ENCODE measurements around the gene MAD2L1BP. TPM values are rescaled to one million over a fixed set of nuclear protein-coding genes. Genes with fewer than 3 reads are reported as not detected.

MAD2L1BP gene
- total and polyA plus RNA-seq, 2 of the 13 experiments (the other 11 are each of a cell fraction or from before 2014, with no cell fraction given): 54.2 to 55.5 TPM

DNA sequence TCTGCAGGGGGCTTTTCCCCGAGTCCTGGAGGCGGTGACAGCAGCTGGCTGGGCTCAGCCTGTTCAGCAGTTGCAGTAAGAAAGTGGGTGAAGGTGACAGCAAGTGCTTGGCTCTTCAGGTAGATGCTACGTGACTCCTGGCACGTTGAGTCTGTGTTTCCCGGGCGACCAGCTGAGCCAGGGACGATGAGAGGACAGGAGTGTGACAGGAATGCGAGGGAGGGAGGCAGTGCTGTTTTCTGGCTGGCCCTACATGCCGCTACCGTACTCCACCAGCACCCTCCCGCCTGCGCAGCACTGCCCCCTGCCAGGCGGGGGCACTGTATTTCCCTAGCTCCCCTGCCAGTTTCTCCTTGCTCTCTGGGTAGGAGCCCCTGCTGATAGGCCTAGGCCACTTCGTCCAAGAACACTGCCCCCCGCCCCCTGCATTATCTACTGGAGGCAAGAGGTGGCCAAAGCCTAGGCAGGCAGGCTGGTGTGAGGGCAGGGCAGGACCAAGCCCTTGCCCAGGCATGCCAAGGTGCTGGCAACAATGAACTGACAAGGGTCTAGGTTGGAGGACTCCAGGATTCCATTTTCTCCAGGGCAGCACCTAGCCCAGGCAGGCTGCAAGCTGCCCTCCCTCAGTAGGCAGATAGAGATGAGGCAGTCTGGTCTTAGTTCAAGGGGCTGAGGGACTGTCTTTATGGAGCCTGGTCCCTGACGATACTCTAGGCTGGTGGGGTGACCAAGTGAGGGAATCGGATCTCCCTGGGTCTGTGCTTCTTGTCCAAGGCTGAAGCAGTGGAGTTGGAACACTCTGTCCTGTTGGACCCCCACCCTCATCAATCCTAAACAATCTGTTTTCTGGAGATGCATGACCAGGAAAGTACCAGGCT is 32.8 kb downstream of the MAD2L1BP start (continued):
- TF ChIP-seq POLR2AphosphoS5 (IDR thresholded peaks at IDR 0.05; ENCODE audit: low read depth, low read length): peak; percentile 56
- TF ChIP-seq ZNF792 (CRISPR knock-in tag; IDR thresholded peaks at IDR 0.05): peak; percentile 88; the same call in 1 of the 2 replicates
- peak; percentile 56; the same call in 1 of the 2 replicates for TF ChIP-seq RARA (CRISPR knock-in tag; IDR thresholded peaks at IDR 0.05)
- peak; percentile 79 for TF ChIP-seq ZNF724P (CRISPR knock-in tag; IDR thresholded peaks at IDR 0.05; ENCODE audit: borderline replicate concordance)
- 0 out of 2 replicates have a peak, but pooled peaks have one; percentile 72 for TF ChIP-seq TOE1 (CRISPR knock-in tag; IDR thresholded peaks at IDR 0.05)
- TF ChIP-seq, protein P1, sequence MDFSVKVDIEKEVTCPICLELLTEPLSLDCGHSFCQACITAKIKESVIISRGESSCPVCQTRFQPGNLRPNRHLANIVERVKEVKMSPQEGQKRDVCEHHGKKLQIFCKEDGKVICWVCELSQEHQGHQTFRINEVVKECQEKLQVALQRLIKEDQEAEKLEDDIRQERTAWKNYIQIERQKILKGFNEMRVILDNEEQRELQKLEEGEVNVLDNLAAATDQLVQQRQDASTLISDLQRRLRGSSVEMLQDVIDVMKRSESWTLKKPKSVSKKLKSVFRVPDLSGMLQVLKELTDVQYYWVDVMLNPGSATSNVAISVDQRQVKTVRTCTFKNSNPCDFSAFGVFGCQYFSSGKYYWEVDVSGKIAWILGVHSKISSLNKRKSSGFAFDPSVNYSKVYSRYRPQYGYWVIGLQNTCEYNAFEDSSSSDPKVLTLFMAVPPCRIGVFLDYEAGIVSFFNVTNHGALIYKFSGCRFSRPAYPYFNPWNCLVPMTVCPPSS (IDR thresholded peaks at IDR 0.05): no peak
- TF ChIP-seq, protein P2, sequence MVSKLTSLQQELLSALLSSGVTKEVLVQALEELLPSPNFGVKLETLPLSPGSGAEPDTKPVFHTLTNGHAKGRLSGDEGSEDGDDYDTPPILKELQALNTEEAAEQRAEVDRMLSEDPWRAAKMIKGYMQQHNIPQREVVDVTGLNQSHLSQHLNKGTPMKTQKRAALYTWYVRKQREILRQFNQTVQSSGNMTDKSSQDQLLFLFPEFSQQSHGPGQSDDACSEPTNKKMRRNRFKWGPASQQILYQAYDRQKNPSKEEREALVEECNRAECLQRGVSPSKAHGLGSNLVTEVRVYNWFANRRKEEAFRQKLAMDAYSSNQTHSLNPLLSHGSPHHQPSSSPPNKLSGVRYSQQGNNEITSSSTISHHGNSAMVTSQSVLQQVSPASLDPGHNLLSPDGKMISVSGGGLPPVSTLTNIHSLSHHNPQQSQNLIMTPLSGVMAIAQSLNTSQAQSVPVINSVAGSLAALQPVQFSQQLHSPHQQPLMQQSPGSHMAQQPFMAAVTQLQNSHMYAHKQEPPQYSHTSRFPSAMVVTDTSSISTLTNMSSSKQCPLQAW (CRISPR knock-in tag; IDR thresholded peaks at IDR 0.05): peak; percentile 95; the same call in 1 of the 2 replicates
- TF ChIP-seq, protein P3, sequence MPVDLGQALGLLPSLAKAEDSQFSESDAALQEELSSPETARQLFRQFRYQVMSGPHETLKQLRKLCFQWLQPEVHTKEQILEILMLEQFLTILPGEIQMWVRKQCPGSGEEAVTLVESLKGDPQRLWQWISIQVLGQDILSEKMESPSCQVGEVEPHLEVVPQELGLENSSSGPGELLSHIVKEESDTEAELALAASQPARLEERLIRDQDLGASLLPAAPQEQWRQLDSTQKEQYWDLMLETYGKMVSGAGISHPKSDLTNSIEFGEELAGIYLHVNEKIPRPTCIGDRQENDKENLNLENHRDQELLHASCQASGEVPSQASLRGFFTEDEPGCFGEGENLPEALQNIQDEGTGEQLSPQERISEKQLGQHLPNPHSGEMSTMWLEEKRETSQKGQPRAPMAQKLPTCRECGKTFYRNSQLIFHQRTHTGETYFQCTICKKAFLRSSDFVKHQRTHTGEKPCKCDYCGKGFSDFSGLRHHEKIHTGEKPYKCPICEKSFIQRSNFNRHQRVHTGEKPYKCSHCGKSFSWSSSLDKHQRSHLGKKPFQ (CRISPR knock-in tag; IDR thresholded peaks at IDR 0.05; ENCODE audit: insufficient replicate concordance): no peak
- peak; percentile 83 for TF ChIP-seq PPARG (CRISPR knock-in tag; conservative IDR thresholded peaks at IDR 0.05)
- TF ChIP-seq ZKSCAN8 (CRISPR knock-in tag; IDR thresholded peaks at IDR 0.05; ENCODE audit: borderline replicate concordance): no peak; the same call in 1 of the 2 replicates
- peak; percentile 79 for TF ChIP-seq SALL1 (CRISPR knock-in tag; IDR thresholded peaks at IDR 0.05)
- peak; percentile 98 for TF ChIP-seq AGO2 (optimal IDR thresholded peaks at IDR 0.05; ENCODE audit: low read depth, low read length)
- TF ChIP-seq, protein P4, sequence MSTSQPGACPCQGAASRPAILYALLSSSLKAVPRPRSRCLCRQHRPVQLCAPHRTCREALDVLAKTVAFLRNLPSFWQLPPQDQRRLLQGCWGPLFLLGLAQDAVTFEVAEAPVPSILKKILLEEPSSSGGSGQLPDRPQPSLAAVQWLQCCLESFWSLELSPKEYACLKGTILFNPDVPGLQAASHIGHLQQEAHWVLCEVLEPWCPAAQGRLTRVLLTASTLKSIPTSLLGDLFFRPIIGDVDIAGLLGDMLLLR (CRISPR knock-in tag; IDR thresholded peaks at IDR 0.05): peak; percentile 71; the same call in 1 of the 2 replicates
- TF ChIP-seq, protein P5, sequence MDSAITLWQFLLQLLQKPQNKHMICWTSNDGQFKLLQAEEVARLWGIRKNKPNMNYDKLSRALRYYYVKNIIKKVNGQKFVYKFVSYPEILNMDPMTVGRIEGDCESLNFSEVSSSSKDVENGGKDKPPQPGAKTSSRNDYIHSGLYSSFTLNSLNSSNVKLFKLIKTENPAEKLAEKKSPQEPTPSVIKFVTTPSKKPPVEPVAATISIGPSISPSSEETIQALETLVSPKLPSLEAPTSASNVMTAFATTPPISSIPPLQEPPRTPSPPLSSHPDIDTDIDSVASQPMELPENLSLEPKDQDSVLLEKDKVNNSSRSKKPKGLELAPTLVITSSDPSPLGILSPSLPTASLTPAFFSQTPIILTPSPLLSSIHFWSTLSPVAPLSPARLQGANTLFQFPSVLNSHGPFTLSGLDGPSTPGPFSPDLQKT (CRISPR knock-in tag; IDR thresholded peaks at IDR 0.05; ENCODE audit: borderline replicate concordance): no peak
- TF ChIP-seq CBX1 (IDR thresholded peaks at IDR 0.05; ENCODE audit: low read depth): peak; percentile 16
- TF ChIP-seq SP2 (CRISPR knock-in tag; IDR thresholded peaks at IDR 0.05): peak; percentile 48
- peak; percentile 95 for TF ChIP-seq ARNT2 (CRISPR knock-in tag; IDR thresholded peaks at IDR 0.05; ENCODE audit: low read depth)
- peak; percentile 90 for TF ChIP-seq GZF1 (CRISPR knock-in tag; IDR thresholded peaks at IDR 0.05)
- TF ChIP-seq, protein P6, sequence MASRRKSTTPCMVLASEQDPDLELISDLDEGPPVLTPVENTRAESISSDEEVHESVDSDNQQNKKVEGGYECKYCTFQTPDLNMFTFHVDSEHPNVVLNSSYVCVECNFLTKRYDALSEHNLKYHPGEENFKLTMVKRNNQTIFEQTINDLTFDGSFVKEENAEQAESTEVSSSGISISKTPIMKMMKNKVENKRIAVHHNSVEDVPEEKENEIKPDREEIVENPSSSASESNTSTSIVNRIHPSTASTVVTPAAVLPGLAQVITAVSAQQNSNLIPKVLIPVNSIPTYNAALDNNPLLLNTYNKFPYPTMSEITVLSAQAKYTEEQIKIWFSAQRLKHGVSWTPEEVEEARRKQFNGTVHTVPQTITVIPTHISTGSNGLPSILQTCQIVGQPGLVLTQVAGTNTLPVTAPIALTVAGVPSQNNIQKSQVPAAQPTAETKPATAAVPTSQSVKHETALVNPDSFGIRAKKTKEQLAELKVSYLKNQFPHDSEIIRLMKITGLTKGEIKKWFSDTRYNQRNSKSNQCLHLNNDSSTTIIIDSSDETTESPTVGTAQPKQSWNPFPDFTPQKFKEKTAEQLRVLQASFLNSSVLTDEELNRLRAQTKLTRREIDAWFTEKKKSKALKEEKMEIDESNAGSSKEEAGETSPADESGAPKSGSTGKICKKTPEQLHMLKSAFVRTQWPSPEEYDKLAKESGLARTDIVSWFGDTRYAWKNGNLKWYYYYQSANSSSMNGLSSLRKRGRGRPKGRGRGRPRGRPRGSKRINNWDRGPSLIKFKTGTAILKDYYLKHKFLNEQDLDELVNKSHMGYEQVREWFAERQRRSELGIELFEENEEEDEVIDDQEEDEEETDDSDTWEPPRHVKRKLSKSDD (CRISPR knock-in tag; IDR thresholded peaks at IDR 0.05; ENCODE audit: low read depth): peak; percentile 53; the same call in 1 of the 2 replicates
- TF ChIP-seq ELF3 (CRISPR knock-in tag; IDR thresholded peaks at IDR 0.05): 0 out of 2 replicates have a peak, but pooled peaks have one; percentile 47
